Activated B cell treated with CpG ODN at 0.5 μM for 24 hours (primary cell): ENCODE data around the gene RBM10. TPM values are rescaled to one million over a fixed set of nuclear protein-coding genes. Genes with fewer than 3 reads are reported as not detected.

Source experiments
- ATAC-seq: fragments of 200-7000 bp; cut with Tn5 transposase; one replicate; pipeline ENCODE4 v1.10.0; 2021; ENCODE audit warnings: low read depth, mild to moderate bottlenecking, moderate library complexity
- CTCF ChIA-PET: fragments of 350-600 bp; sonication (Branson Sonifier 250); formaldehyde crosslinking; loops from one replicate; lab custom pipeline; 2021; ENCODE audit warnings: antibody characterized with exemption; lab: Charles Lee
- POLR2A ChIA-PET: fragments of 350-600 bp; sonication (Branson Sonifier 250); formaldehyde crosslinking; loops from one replicate; lab custom pipeline; 2021; ENCODE audit warnings: antibody characterized with exemption; lab: Charles Lee
- DNase-seq: peaks from one replicate; pipeline ENCODE4 v3.0.0; 2022
- H3K27ac Mint-ChIP-seq: one replicate; pipeline ENCODE4 v1.8.0; 2020; ENCODE audit warnings: mixed read lengths
- H3K27me3 Mint-ChIP-seq: one replicate; pipeline ENCODE4 v1.8.0; 2021; ENCODE audit warnings: mixed read lengths
- H3K36me3 Mint-ChIP-seq: one replicate; pipeline ENCODE4 v1.8.0; 2021; ENCODE audit warnings: low read depth, mixed read lengths
- H3K4me1 Mint-ChIP-seq: one replicate; pipeline ENCODE4 v1.8.0; 2021; ENCODE audit warnings: mixed read lengths
- H3K4me3 Mint-ChIP-seq: one replicate; pipeline ENCODE4 v1.8.0; 2020; ENCODE audit warnings: mild to moderate bottlenecking, mixed read lengths
- H3K9me3 Mint-ChIP-seq: one replicate; pipeline ENCODE4 v1.8.0; 2020; ENCODE audit warnings: mixed read lengths
- CTCF ChIP-seq: fragments of 200-600 bp; IDR thresholded peaks from one replicate; pipeline ENCODE4 v1.8.0; 2022; ENCODE audit warnings: antibody characterized with exemption, mild to moderate bottlenecking
- intact Hi-C: fragments of 100-400 bp; cut with micrococcal nuclease; formaldehyde crosslinking; loops from one replicate; pipeline ENCODE4 v1.15.1; 2024
- total RNA-seq: library from RNA; stranded (reverse); gene quantifications from 2 replicates; pipeline ENCODE4 v1.2.3, GENCODE V29; 2022

Gene RBM10
- total RNA-seq, 1 donor from 2014 or later: 55.6 TPM

GRCh38 chrX:47172971-47173792 lies 28.2 kb downstream of the RBM10 start:
- ChIA-PET CTCF (no interaction called here), POLR2A (interaction anchor here (0.5 to 0.6 kb wide), 2 partner anchors 30 to 43 kb away, joined by 3 read pairs; no protein-coding TSS in a partner anchor)
- TF ChIP-seq CTCF: no peak
- DNase-seq (no peak), ATAC-seq (no peak)
- Mint-ChIP-seq H3K27me3 (no peaks in the 10 kb centered on the region), H3K4me1 (no peaks in the 10 kb centered on the region), H3K4me3 (no peak overlapping the region), H3K27ac (no peak overlapping the region), H3K9me3 (no peaks in the 10 kb centered on the region), H3K36me3 (peaks cover 76% of the 10 kb centered on the region)
- intact Hi-C loops: no loop called here

- H3K4me3 Mint-ChIP-seq: no peak overlapping the region
- CTCF ChIA-PET: no interaction called here
These were observed 29.4 kb downstream of the RBM10 start for GRCh38 chrX:47174376-47174775.

DNA sequence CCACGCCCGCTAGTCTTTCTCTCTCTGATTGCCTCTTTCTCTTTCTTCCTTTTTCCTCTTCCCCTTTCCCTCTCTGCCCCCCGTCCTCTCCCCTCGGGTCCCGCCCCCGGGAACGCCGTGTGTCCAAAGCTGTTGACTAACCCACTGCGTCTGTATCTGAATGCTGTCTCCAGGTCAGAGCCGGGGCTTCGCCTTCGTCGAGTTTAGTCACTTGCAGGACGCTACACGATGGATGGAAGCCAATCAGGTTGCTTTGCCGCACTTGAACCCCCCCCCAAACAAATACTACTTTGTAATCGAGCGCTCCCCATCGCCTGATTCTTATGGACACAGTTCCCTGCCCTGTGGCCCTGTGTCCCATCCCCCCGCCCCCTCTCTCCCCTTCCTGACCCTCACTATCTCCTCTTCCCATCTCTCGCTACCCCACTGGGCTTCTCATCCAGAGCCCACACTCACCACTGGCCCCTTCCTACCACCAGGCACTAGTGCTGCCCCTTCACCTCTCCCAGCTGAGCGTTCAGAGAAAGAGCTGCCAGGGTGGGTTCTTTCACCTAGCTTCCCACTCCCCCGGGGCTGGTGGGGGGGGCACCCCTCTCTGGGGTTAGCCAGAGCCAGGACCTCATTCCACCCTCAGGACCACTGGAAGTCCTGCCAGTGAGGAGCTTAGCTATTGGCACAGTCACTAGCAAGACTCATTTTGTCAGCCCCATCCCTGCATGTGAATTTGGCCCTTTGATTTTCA lies 30.0 kb downstream of the RBM10 start:
- Mint-ChIP-seq H3K4me3 (no peak overlapping the region), H3K27ac (no peak overlapping the region), H3K4me1 (no peaks in the 10 kb centered on the region), H3K27me3 (no peaks in the 10 kb centered on the region), H3K9me3 (no peaks in the 10 kb centered on the region), H3K36me3 (peaks cover 76% of the 10 kb centered on the region)
- ChIA-PET POLR2A (no interaction called here), CTCF (no interaction called here)
- intact Hi-C loops: no loop called here
- DNase-seq: no peak
- no peak for TF ChIP-seq CTCF
- no peak for ATAC-seq

More at GRCh38 chrX:47174376-47174775, 29.4 kb downstream of the RBM10 start:
- POLR2A ChIA-PET: no interaction called here
- DNase-seq (no peak), ATAC-seq (no peak)
- Mint-ChIP-seq H3K36me3 (peaks cover 77% of the 10 kb centered on the region), H3K4me1 (no peaks in the 10 kb centered on the region), H3K27me3 (no peaks in the 10 kb centered on the region), H3K9me3 (no peaks in the 10 kb centered on the region), H3K27ac (no peak overlapping the region)
- intact Hi-C loops: no loop called here
- TF ChIP-seq CTCF: no peak

DNA sequence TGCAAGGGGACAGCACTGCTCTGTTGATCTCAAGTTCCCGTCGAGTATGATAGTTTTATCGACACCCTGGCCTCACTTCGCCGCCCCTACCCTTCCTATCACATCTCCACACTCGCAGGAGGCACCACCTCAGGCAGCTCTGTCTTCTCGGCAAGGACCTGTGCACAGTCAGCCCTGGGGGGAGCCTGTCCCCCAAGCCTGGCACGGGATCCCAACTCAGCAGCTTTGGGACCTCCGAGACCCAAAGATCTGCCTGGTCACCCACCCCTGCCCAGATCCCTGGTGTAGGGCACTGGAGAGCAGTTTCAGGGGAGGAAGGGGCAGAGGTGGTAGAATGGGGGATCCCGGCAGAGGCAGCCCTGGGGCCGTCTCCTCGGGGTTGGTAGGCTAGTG lies 30.6 kb downstream of the RBM10 start:
- Mint-ChIP-seq H3K9me3 (no peaks in the 10 kb centered on the region), H3K4me1 (no peaks in the 10 kb centered on the region), H3K36me3 (peaks cover 75% of the 10 kb centered on the region), H3K27ac (no peak overlapping the region), H3K27me3 (no peaks in the 10 kb centered on the region), H3K4me3 (no peak overlapping the region)
- intact Hi-C loops: no loop called here
- no peak for ATAC-seq
- ChIA-PET POLR2A (no interaction called here), CTCF (no interaction called here)
- DNase-seq: no peak
- TF ChIP-seq CTCF: no peak

GRCh38 chrX:47176101-47176740 lies 31.2 kb downstream of the RBM10 start:
- no peaks in the 10 kb centered on the region for H3K27me3 Mint-ChIP-seq
- H3K36me3 Mint-ChIP-seq: peaks cover 76% of the 10 kb centered on the region
- H3K4me3 Mint-ChIP-seq: no peak overlapping the region
- H3K27ac Mint-ChIP-seq: no peak overlapping the region
- CTCF ChIA-PET: no interaction called here
- H3K9me3 Mint-ChIP-seq: no peaks in the 10 kb centered on the region
- POLR2A ChIA-PET: no interaction called here
- ATAC-seq (no peak), DNase-seq (no peak)
- intact Hi-C loops: no loop called here
- no peak for TF ChIP-seq CTCF
- H3K4me1 Mint-ChIP-seq: no peaks in the 10 kb centered on the region
